SK-N-MC (cell line): ENCODE data around the gene GPRC5C.

Source experiments
- EZH2 ChIP-seq: fragments of 200-600 bp; sonication (generic); IDR thresholded peaks from one replicate; pipeline ENCODE4 v1.6.1; 2017; ENCODE audit warnings: antibody characterized with exemption
- FOXP2 ChIP-seq: optimal IDR thresholded peaks from 2 replicates; pipeline ENCODE3; 2011; ENCODE audit warnings: mild to moderate bottlenecking, moderate library complexity; ENCODE audit not compliant: insufficient read depth; ENCODE audit errors: extremely low read length, control extremely low read depth
- POLR2AphosphoS5 ChIP-seq: IDR thresholded peaks from 2 replicates; pipeline ENCODE4 v1.6.1; 2012; ENCODE audit warnings: mild to moderate bottlenecking, low read depth, low read length, borderline replicate concordance

DNA sequence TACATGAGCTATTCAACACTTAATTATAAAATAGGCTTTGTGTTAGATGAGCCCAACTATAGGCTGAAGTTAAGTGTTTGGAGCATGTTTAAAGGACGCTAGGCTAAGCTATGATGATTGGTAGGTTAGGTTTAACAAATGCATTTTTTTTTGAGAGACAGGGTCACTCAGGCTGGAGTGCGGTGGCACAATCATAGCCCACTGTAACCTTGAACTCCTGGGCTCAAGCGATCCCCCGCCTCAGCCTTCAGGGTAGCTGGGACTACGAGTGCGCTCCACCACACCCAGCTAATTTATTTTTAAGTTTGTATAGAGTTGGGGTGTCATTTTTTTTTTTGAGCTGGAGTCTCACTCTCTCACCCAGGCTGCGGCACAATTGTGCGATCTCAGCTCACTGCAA is 19.3 kb upstream of the GPRC5C start:
- no peak for TF ChIP-seq EZH2
- TF ChIP-seq POLR2AphosphoS5 = no peak
- no peak for TF ChIP-seq FOXP2
